DND-41 (cell line): ENCODE results near the gene OPRD1.

Experiments
- ATAC-seq: fragments of 200-7000 bp; cut with Tn5 transposase; 3 replicates; pipeline ENCODE4 v1.9.1; 2021; ENCODE audit warnings: low read depth; ENCODE audit not compliant: insufficient read depth
- DNase-seq: peaks from one replicate; pipeline ENCODE4 v3.0.0-alpha.2; 2020
- H2AFZ ChIP-seq: 2 replicates; pipeline ENCODE4 v1.6.0; 2012; ENCODE audit warnings: low read depth, low read length
- H3K27ac ChIP-seq: 2 replicates; pipeline ENCODE4 v1.5.1; 2012; ENCODE audit warnings: low read length, inconsistent platforms
- H3K27me3 ChIP-seq: fragments of 200-600 bp; sonication (generic); 2 replicates; pipeline ENCODE4 v1.6.0; 2012; ENCODE audit warnings: low read length, mild to moderate bottlenecking, inconsistent platforms; ENCODE audit not compliant: insufficient read depth, poor library complexity
- H3K36me3 ChIP-seq: 2 replicates; pipeline ENCODE4 v1.5.1; 2012; ENCODE audit warnings: low read length, inconsistent platforms; ENCODE audit not compliant: insufficient read depth
- H3K4me1 ChIP-seq: 2 replicates; pipeline ENCODE4 v1.5.1; 2012; ENCODE audit warnings: mild to moderate bottlenecking, low read length; ENCODE audit not compliant: insufficient read depth
- H3K4me2 ChIP-seq: 2 replicates; pipeline ENCODE4 v1.6.0; 2012; ENCODE audit warnings: mild to moderate bottlenecking, moderate library complexity, low read length, inconsistent platforms; ENCODE audit not compliant: insufficient read depth
- H3K4me3 ChIP-seq, 2 experiments: fragments of 200-600 bp in 1 of 2; shearing (Covaris generic) in 1 of 2; 2 replicates each; pipeline ENCODE4 v1.5.1; 2012 to 2016; ENCODE audit warnings: inconsistent platforms in 2 of 2, low read length in 2 of 2, mild to moderate bottlenecking in 2 of 2, low read depth in 1 of 2, moderate library complexity in 1 of 2
- H3K79me2 ChIP-seq: 2 replicates; pipeline ENCODE4 v1.6.0; 2012; ENCODE audit warnings: low read length, inconsistent platforms; ENCODE audit not compliant: insufficient read depth
- H3K9ac ChIP-seq: 2 replicates; pipeline ENCODE4 v1.6.0; 2012; ENCODE audit warnings: low read depth, mild to moderate bottlenecking, inconsistent platforms, low read length, moderate library complexity
- H3K9me3 ChIP-seq: 2 replicates; pipeline ENCODE4 v1.5.1; 2012; ENCODE audit warnings: low read length, moderate library complexity, mild to moderate bottlenecking, inconsistent platforms; ENCODE audit not compliant: insufficient read depth, severe bottlenecking
- H4K20me1 ChIP-seq: 2 replicates; pipeline ENCODE4 v1.6.0; 2012; ENCODE audit warnings: low read length; ENCODE audit not compliant: insufficient read depth
- EZH2 ChIP-seq: IDR thresholded peaks from 3 replicates; pipeline ENCODE4 v1.6.1; 2012; ENCODE audit warnings: borderline replicate concordance, low read depth, mild to moderate bottlenecking, moderate library complexity, low read length, inconsistent platforms; ENCODE audit not compliant: severe bottlenecking
- TF ChIP-seq, protein P1 (sequence below): IDR thresholded peaks from 2 replicates; pipeline ENCODE4 v1.5.1; 2012; ENCODE audit warnings: borderline replicate concordance, low read length, moderate library complexity, mild to moderate bottlenecking; ENCODE audit not compliant: poor library complexity, severe bottlenecking; ENCODE audit errors: extremely low read depth

OPRD1 gene

DNA sequence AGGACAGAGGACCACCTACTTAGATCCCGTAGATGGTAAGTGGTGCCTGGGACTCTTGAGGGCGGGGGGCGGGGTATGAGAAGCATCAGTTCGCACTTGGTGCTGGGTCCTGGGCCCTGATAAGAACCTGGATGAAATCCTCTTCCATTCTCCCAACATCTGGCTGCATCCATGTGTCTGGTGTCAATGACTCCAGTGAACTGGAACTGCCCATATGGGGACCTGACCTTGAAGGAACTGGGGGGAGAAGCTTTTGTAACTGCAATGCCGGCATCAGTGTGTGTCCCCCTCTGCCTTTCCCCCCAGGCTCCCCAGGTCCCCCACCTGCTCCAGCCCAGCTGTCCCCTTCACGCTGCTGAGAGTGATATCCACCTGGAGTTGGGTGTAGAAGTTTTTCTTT lies 52.7 kb downstream of the OPRD1 start:
- H3K27me3 ChIP-seq, result no peaks in the 10 kb centered on the region

DNA sequence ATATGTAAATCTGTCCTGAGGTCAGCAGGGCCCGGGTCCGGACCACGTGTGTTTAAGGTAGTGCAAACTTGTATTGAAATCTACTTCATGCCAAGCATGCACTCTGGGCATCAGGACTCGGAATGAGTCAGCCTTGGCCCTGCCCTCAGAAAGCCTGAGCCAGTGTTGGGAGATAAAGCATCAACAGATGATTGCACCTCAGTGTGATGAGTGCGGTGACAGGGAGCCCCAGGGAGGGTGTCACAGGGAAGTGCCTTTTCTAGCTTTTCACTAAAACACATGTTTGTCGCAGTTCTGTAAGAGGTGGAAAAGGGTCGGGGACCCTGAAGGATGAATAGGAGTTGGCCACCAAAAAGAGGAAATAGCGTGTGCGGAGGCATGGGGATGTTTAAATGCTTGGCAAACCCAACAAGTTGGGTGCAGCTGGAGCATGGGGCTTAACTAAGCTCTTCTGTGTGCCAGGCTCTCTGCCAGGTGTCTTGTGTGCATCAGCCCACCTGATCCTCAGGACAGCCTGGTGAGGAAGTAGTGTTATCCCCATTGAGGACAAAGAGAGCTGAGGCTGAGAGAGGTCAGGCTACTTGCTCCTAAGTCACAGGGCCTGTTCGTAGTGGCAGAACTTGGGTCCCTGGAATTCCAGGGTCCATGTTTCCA lies 54.2 kb downstream of the OPRD1 start:
- ATAC-seq, result no peak
- Histone ChIP-seq H3K27me3 (no peaks in the 10 kb centered on the region), H3K4me3 (no peak overlapping the region), H3K9ac (no peak overlapping the region), H3K36me3 (no peaks in the 10 kb centered on the region), H3K9me3 (no peaks in the 10 kb centered on the region), H3K4me1 (no peaks in the 10 kb centered on the region), H4K20me1 (no peaks in the 10 kb centered on the region), H3K79me2 (no peaks in the 10 kb centered on the region), H3K27ac (no peak overlapping the region), H2AFZ (no peak overlapping the region), H3K4me2 (no peak overlapping the region)
- TF ChIP-seq, protein P1, sequence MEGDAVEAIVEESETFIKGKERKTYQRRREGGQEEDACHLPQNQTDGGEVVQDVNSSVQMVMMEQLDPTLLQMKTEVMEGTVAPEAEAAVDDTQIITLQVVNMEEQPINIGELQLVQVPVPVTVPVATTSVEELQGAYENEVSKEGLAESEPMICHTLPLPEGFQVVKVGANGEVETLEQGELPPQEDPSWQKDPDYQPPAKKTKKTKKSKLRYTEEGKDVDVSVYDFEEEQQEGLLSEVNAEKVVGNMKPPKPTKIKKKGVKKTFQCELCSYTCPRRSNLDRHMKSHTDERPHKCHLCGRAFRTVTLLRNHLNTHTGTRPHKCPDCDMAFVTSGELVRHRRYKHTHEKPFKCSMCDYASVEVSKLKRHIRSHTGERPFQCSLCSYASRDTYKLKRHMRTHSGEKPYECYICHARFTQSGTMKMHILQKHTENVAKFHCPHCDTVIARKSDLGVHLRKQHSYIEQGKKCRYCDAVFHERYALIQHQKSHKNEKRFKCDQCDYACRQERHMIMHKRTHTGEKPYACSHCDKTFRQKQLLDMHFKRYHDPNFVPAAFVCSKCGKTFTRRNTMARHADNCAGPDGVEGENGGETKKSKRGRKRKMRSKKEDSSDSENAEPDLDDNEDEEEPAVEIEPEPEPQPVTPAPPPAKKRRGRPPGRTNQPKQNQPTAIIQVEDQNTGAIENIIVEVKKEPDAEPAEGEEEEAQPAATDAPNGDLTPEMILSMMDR, result no peak
- no peak for TF ChIP-seq EZH2
- DNase-seq, result no peak

More for the DNA sequence above, 52.7 kb downstream of the OPRD1 start:
- H4K20me1 ChIP-seq, result no peaks in the 10 kb centered on the region
- H3K36me3 ChIP-seq, result no peaks in the 10 kb centered on the region
- no peaks in the 10 kb centered on the region for H3K4me1 ChIP-seq
- no peak overlapping the region for H3K9ac ChIP-seq
- no peak overlapping the region for H2AFZ ChIP-seq
- no peak for ATAC-seq
- no peak for TF ChIP-seq EZH2
- TF ChIP-seq, protein P1, result no peak
- H3K79me2 ChIP-seq, result no peaks in the 10 kb centered on the region
- H3K9me3 ChIP-seq, result no peaks in the 10 kb centered on the region
- no peak for DNase-seq
- no peak overlapping the region for H3K27ac ChIP-seq
- no peak overlapping the region for H3K4me3 ChIP-seq
- H3K4me2 ChIP-seq, result no peak overlapping the region

GRCh38 chr1:28867850-28868249 lies 55.9 kb downstream of the OPRD1 start:
- no peak overlapping the region for H3K27ac ChIP-seq
- H4K20me1 ChIP-seq, result no peaks in the 10 kb centered on the region
- H3K4me2 ChIP-seq, result no peak overlapping the region
- H3K9me3 ChIP-seq, result no peaks in the 10 kb centered on the region
- no peak overlapping the region for H3K9ac ChIP-seq
- no peaks in the 10 kb centered on the region for H3K27me3 ChIP-seq
- no peak overlapping the region for H2AFZ ChIP-seq
- no peak overlapping the region for H3K4me3 ChIP-seq
- ATAC-seq (no peak), DNase-seq (no peak)
- no peaks in the 10 kb centered on the region for H3K36me3 ChIP-seq
- TF ChIP-seq EZH2, result no peak
- TF ChIP-seq, protein P1, result no peak
- H3K4me1 ChIP-seq, result no peaks in the 10 kb centered on the region
- H3K79me2 ChIP-seq, result no peaks in the 10 kb centered on the region

- no peak overlapping the region for H2AFZ ChIP-seq
- H3K27ac ChIP-seq, result no peak overlapping the region
- no peak overlapping the region for H3K4me3 ChIP-seq
- TF ChIP-seq EZH2, result no peak
- TF ChIP-seq, protein P1, result no peak
- H3K36me3 ChIP-seq, result no peaks in the 10 kb centered on the region
- ATAC-seq, result no peak
- H3K27me3 ChIP-seq, result no peaks in the 10 kb centered on the region
- no peak for DNase-seq
- no peaks in the 10 kb centered on the region for H3K4me1 ChIP-seq
- H3K4me2 ChIP-seq, result no peak overlapping the region
- no peaks in the 10 kb centered on the region for H4K20me1 ChIP-seq
- no peak overlapping the region for H3K9ac ChIP-seq
- H3K79me2 ChIP-seq, result no peaks in the 10 kb centered on the region
- H3K9me3 ChIP-seq, result no peaks in the 10 kb centered on the region
These were observed 58.0 kb downstream of the OPRD1 start for GRCh38 chr1:28869952-28870351.
